Upper lobe of left lung (tissue), 6 donors: ENCODE measurements around the gene AKAP6. TPM values are rescaled to one million over a fixed set of nuclear protein-coding genes. Genes with fewer than 3 reads are reported as not detected.

Source experiments
- ATAC-seq, 2 donors: fragments of 200-7000 bp; cut with Tn5 transposase; one replicate each; pipeline ENCODE4 v1.9.1; 2022; ENCODE audit warnings: mild to moderate bottlenecking in 2 of 2, moderate library complexity in 2 of 2; ENCODE audit not compliant: low FRiP score in 2 of 2
- DNase-seq, 2 donors: peaks; one replicate each; pipeline ENCODE4 v3.0.0-alpha.2; 2019 to 2020
- H3K27ac ChIP-seq, 4 donors: fragments of 200-600 bp; sonication (generic); one replicate each; pipeline ENCODE4 v1.5.1; 2016 to 2019
- H3K27me3 ChIP-seq, 4 donors: fragments of 200-600 bp; sonication (generic); one replicate each; pipeline ENCODE4 v1.5.1; 2017 to 2019
- H3K36me3 ChIP-seq, 4 donors: fragments of 200-600 bp; sonication (generic); one replicate each; pipeline ENCODE4 v1.5.1; 2016 to 2019
- H3K4me1 ChIP-seq, 4 donors: fragments of 200-600 bp; sonication (generic); one replicate each; pipeline ENCODE4 v1.5.1; 2018 to 2019
- H3K4me3 ChIP-seq, 4 donors: fragments of 200-600 bp; sonication (generic); one replicate each; pipeline ENCODE4 v1.5.1; 2017 to 2019; ENCODE audit warnings: mild to moderate bottlenecking in 2 of 4, moderate library complexity in 1 of 4
- H3K9me3 ChIP-seq, 4 donors: fragments of 200-600 bp; sonication (generic); one replicate each; pipeline ENCODE4 v1.5.1; 2018 to 2019
- EP300 ChIP-seq, 4 donors: sonication (generic); formaldehyde crosslinking; IDR thresholded peaks; one replicate each; pipeline ENCODE4 v1.5.1; 2017; ENCODE audit warnings: antibody characterized with exemption in 4 of 4, control low read depth in 2 of 4
- POLR2A ChIP-seq, 4 donors: fragments of 450-650 bp; IDR thresholded peaks; one replicate each; pipeline ENCODE4 v1.5.1; 2016 to 2017; ENCODE audit warnings: antibody characterized with exemption in 4 of 4, mild to moderate bottlenecking in 2 of 4
- POLR2AphosphoS5 ChIP-seq, 2 donors: sonication (generic); formaldehyde crosslinking; IDR thresholded peaks; one replicate each; pipeline ENCODE4 v1.5.1; 2017; ENCODE audit warnings: antibody characterized with exemption in 2 of 2
- WGBS, 2 donors: methylation state at CpG; one replicate each; pipeline ENCODE4 v1.1.5; 2017 to 2018; 5-methylcytosine and 5-hydroxymethylcytosine counted together
- total RNA-seq, 6 donors: library from RNA; depleted of rRNA in 4 of 6; stranded (reverse); fragments of >200 nt in 4 of 6; gene quantifications; one replicate each; pipeline versions ENCODE4 v1.1.0 to v1.2.1, GENCODE V29; 2016 to 2021
- TF ChIP-seq, protein P1 (sequence below), 6 experiments: fragments of 450-650 bp in 4 of 6; fragments of 200-600 bp in 2 of 6; sonication (generic) in 2 of 6; IDR thresholded peaks; one replicate each; pipeline ENCODE4 v1.5.1; 2016 to 2019; ENCODE audit warnings: antibody characterized with exemption in 6 of 6
- donor health status: DM: no; HTN: no; CAD: no; lungs with moderate emphysema.
- donor health status: DM: no; HTN: yes; CAD: no; lungs with severe emphysema.

Gene AKAP6
- total RNA-seq, 6 donors from 2014 or later: 6.2 to 27.7 (median 10.7) TPM

- no peak for ATAC-seq
- H3K27me3 ChIP-seq: no peaks in the 10 kb centered on the region
Observed at GRCh38 chr14:32816588-32816987, 487.5 kb downstream of the AKAP6 start.

GRCh38 chr14:32817780-32818179, 488.7 kb downstream of the AKAP6 start:
- no peak for TF ChIP-seq EP300 (IDR thresholded peaks at IDR 0.05)
- WGBS, 2 donors: 60 to 79% methylated on average over 2 of the region's 2 CpGs
- Histone ChIP-seq H3K36me3 (peaks cover 0 to 3% (median 0%) of the 10 kb centered on the region in 4 donors), H3K27me3 (no peaks in the 10 kb centered on the region), H3K27ac (no peak overlapping the region), H3K4me3 (no peak overlapping the region), H3K9me3 (no peaks in the 10 kb centered on the region), H3K4me1 (no peaks in the 10 kb centered on the region)
- ATAC-seq: no peak
- no peak for DNase-seq

More at GRCh38 chr14:32816588-32816987, 487.5 kb downstream of the AKAP6 start:
- TF ChIP-seq POLR2A (IDR thresholded peaks at IDR 0.05) (no peak), POLR2AphosphoS5 (IDR thresholded peaks at IDR 0.05) (no peak), EP300 (IDR thresholded peaks at IDR 0.05) (no peak)
- TF ChIP-seq, protein P1, sequence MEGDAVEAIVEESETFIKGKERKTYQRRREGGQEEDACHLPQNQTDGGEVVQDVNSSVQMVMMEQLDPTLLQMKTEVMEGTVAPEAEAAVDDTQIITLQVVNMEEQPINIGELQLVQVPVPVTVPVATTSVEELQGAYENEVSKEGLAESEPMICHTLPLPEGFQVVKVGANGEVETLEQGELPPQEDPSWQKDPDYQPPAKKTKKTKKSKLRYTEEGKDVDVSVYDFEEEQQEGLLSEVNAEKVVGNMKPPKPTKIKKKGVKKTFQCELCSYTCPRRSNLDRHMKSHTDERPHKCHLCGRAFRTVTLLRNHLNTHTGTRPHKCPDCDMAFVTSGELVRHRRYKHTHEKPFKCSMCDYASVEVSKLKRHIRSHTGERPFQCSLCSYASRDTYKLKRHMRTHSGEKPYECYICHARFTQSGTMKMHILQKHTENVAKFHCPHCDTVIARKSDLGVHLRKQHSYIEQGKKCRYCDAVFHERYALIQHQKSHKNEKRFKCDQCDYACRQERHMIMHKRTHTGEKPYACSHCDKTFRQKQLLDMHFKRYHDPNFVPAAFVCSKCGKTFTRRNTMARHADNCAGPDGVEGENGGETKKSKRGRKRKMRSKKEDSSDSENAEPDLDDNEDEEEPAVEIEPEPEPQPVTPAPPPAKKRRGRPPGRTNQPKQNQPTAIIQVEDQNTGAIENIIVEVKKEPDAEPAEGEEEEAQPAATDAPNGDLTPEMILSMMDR (IDR thresholded peaks at IDR 0.05): no peak
- no peak for DNase-seq
- H3K9me3 ChIP-seq: no peaks in the 10 kb centered on the region
- H3K4me1 ChIP-seq: no peaks in the 10 kb centered on the region
- H3K36me3 ChIP-seq: peaks cover 0 to 1% (median 0%) of the 10 kb centered on the region in 4 donors
- no peak overlapping the region for H3K4me3 ChIP-seq
- H3K27ac ChIP-seq: no peak overlapping the region

DNA sequence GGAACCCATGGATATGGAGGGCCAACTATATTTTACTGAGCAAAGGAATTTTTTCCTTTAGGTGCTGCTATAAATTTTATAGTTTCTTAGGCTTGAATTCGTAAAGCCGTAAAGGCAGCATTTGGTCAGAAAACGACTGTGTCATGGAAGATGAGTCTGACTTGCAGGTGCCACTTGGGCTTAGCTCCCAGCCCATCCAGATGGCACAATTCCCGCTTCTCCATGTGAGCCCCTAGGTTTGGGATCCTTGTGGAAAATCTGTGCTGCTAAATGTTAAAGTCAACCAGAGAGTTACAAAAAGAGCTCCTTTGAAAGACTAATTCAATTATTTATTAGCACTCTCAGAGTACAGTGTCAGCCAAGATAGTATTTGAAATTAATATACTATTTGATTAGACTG, 489.5 kb downstream of the AKAP6 start:
- WGBS, 2 donors: 85 to 93% methylated on average over 4 of the region's 4 CpGs
- ATAC-seq (no peak), DNase-seq (no peak)
- no peaks in the 10 kb centered on the region for H3K4me1 ChIP-seq
- TF ChIP-seq POLR2AphosphoS5 (IDR thresholded peaks at IDR 0.05) (no peak), EP300 (IDR thresholded peaks at IDR 0.05) (no peak), POLR2A (IDR thresholded peaks at IDR 0.05) (no peak)
- TF ChIP-seq, protein P1 (IDR thresholded peaks at IDR 0.05): no peak
- H3K27me3 ChIP-seq: no peaks in the 10 kb centered on the region
- H3K27ac ChIP-seq: no peak overlapping the region
- H3K9me3 ChIP-seq: no peaks in the 10 kb centered on the region
- no peak overlapping the region for H3K4me3 ChIP-seq
- peaks cover 0 to 3% (median 0%) of the 10 kb centered on the region in 4 donors for H3K36me3 ChIP-seq

- no peaks in the 10 kb centered on the region for H3K27me3 ChIP-seq
- 90 to 92% methylated on average over 1 of the region's 1 CpG for whole genome bisulfite sequencing, 2 donors
Observed at GRCh38 chr14:32820181-32820580, 491.1 kb downstream of the AKAP6 start.

GRCh38 chr14:32820682-32821081, 491.6 kb downstream of the AKAP6 start:
- TF ChIP-seq, protein P1 (IDR thresholded peaks at IDR 0.05): no peak
- no peak for TF ChIP-seq POLR2AphosphoS5 (IDR thresholded peaks at IDR 0.05)
- TF ChIP-seq EP300 (IDR thresholded peaks at IDR 0.05): no peak
- no peak for TF ChIP-seq POLR2A (IDR thresholded peaks at IDR 0.05)
- no peak for ATAC-seq
- Histone ChIP-seq H3K4me3 (no peak overlapping the region), H3K4me1 (no peaks in the 10 kb centered on the region), H3K27me3 (no peaks in the 10 kb centered on the region), H3K27ac (no peak overlapping the region), H3K9me3 (no peaks in the 10 kb centered on the region), H3K36me3 (peaks cover 0 to 3% (median 0%) of the 10 kb centered on the region in 4 donors)
- no peak for DNase-seq

More at GRCh38 chr14:32820181-32820580, 491.1 kb downstream of the AKAP6 start:
- DNase-seq: no peak
- Histone ChIP-seq H3K9me3 (no peaks in the 10 kb centered on the region), H3K4me1 (no peaks in the 10 kb centered on the region), H3K27ac (no peak overlapping the region), H3K4me3 (no peak overlapping the region), H3K36me3 (peaks cover 0 to 3% (median 0%) of the 10 kb centered on the region in 4 donors)
- TF ChIP-seq, protein P1 (IDR thresholded peaks at IDR 0.05): no peak
- TF ChIP-seq POLR2A (IDR thresholded peaks at IDR 0.05) (no peak), POLR2AphosphoS5 (IDR thresholded peaks at IDR 0.05) (no peak), EP300 (IDR thresholded peaks at IDR 0.05) (no peak)
- no peak for ATAC-seq
